K562 (cell line): ENCODE results near the gene RETN. TPM values are rescaled to one million over a fixed set of nuclear protein-coding genes. Genes with fewer than 3 reads are reported as not detected.

Experiments used
- EHMT2 ChIP-seq: fragments of 450-650 bp; IDR thresholded peaks from 2 replicates; pipeline ENCODE4 v1.6.1; 2018; ENCODE audit warnings: antibody characterized with exemption
- EP300 ChIP-seq: IDR thresholded peaks from 2 replicates; pipeline ENCODE4 v1.6.1; 2012; ENCODE audit warnings: low read length, improper control_type of control experiment
- GABPB2 ChIP-seq: fragments of 250-450 bp; sonication (Bioruptor Pico); conservative IDR thresholded peaks from 2 replicates; pipeline ENCODE4 v1.5.1; 2021; ENCODE audit warnings: mild to moderate bottlenecking
- MBD1 ChIP-seq: fragments of 250-450 bp; sonication (Bioruptor Pico); IDR thresholded peaks from 2 replicates; pipeline ENCODE4 v1.8.0; 2022; ENCODE audit warnings: inconsistent platforms
- NFIX ChIP-seq: fragments of 250-450 bp; sonication (Bioruptor Pico); IDR thresholded peaks from 2 replicates; pipeline ENCODE4 v1.4.0; 2020; ENCODE audit warnings: low read depth, mild to moderate bottlenecking, moderate library complexity
- PTBP1 ChIP-seq: fragments of 200-400 bp; formaldehyde crosslinking; IDR thresholded peaks from 2 replicates; pipeline ENCODE4 v1.6.1; 2017; ENCODE audit warnings: low read depth, low read length
- RBM39 ChIP-seq: fragments of 200-400 bp; formaldehyde crosslinking; optimal IDR thresholded peaks from 2 replicates; pipeline ENCODE3; 2018; ENCODE audit warnings: low read depth, low read length
- SREBF1 ChIP-seq: fragments of 150-350 bp; IDR thresholded peaks from 2 replicates; pipeline ENCODE4 v1.6.1; 2014; ENCODE audit warnings: antibody characterized with exemption, low read depth, low read length, borderline replicate concordance
- TAL1 ChIP-seq: fragments of 450-650 bp; IDR thresholded peaks from 2 replicates; pipeline ENCODE4 v1.6.1; 2016; ENCODE audit warnings: mild to moderate bottlenecking
- TOE1 ChIP-seq, 2 experiments: fragments of 450-650 bp in 1 of 2; sonication (generic) in 1 of 2; formaldehyde crosslinking in 1 of 2; IDR thresholded peaks; 2 replicates each; pipeline versions ENCODE4 v1.7.1 to v1.8.0; 2016 to 2022; ENCODE audit warnings: borderline replicate concordance in 2 of 2, mild to moderate bottlenecking in 2 of 2, antibody characterized with exemption in 1 of 2, inconsistent platforms in 1 of 2, low read depth in 1 of 2, missing genetic modification reagents in 1 of 2, moderate library complexity in 1 of 2
- ZNF175 ChIP-seq: fragments of 200-800 bp; sonication (Bioruptor generic); IDR thresholded peaks from 2 replicates; pipeline ENCODE4 v1.6.1; 2016; ENCODE audit warnings: low read depth, mild to moderate bottlenecking, missing genetic modification characterization, missing compliant biosample characterization
- ZNF398 ChIP-seq: fragments of 250-450 bp; sonication (Bioruptor Pico); IDR thresholded peaks from 2 replicates; pipeline ENCODE4 v1.8.0; 2021; ENCODE audit warnings: moderate library complexity, mild to moderate bottlenecking, inconsistent platforms
- polyA plus RNA-seq, 8 experiments: library from polyadenylated mRNA; depleted of rRNA in 4 of 8; stranded (reverse) in 5 of 8; unstranded in 3 of 8; fragments of >200 nt; fragmentation: Nextera tagmentation in 2 of 8; fragmentation: Illumina TruSeq in 1 of 8; extraction: Ambion mirVana in 2 of 8; extraction: Trizol in 1 of 8; gene quantifications; 2 replicates each; pipeline versions ENCODE4 v1.2.1 to v1.2.3, GENCODE V29; 2011 to 2014; ENCODE audit warnings: inconsistent platforms in 1 of 8, missing spikeins in 1 of 8
- total RNA-seq, 7 experiments: library from RNA; depleted of rRNA in 6 of 7; stranded (reverse); fragments of >200 nt in 6 of 7; fragmentation: Illumina TruSeq in 2 of 7; extraction: Trizol in 2 of 7; gene quantifications; 2 replicates each; pipeline versions ENCODE4 v1.2.1 to v1.2.3, GENCODE V29; 2011 to 2021; ENCODE audit warnings: low replicate concordance in 1 of 7
- TF ChIP-seq, protein P1 (sequence below): fragments of 450-650 bp; IDR thresholded peaks from 2 replicates; pipeline ENCODE4 v1.7.1; 2018; ENCODE audit warnings: mild to moderate bottlenecking, low read depth; ENCODE audit not compliant: partially characterized antibody

Gene RETN
- total and polyA plus RNA-seq, 9 of the 15 experiments (the other 6 are each of a cell fraction or from before 2014, with no cell fraction given), result not detected

DNA sequence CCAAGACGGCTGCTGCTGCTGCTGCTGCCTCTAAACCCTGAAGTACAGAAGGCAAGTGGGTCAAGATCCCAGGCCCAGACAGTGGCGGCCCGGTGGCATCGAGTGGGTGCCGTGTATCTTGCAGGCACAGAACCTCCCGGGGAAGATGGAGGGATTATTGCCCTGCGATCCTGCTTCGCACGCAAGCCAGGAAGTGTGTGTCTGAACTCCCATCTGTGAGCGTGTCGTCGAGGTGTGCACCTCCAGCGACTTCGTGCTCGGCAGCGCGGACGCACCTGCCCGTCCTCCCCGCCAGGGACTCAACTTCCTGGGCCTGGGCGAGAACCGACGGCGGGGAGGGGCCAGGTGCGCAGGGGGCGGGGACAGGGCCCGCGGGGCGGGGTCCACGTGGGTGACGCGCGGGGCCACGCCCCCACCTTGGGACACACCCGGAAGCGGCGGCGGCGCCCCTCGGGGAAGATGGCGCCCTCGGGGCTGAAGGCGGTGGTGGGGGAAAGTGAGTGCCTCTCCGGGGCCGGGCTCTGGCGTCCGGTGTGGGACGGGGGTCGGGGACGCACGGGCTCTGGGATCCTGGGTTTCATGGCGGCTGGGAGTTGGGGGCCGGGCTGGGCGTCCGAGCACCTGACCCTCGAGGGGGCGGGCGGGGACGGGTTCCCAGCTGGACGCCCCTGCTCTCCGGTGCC lies 32.0 kb upstream of the RETN start, which contains the start of gene STXBP2 (continued):
- TF ChIP-seq TOE1 (IDR thresholded peaks at IDR 0.05; ENCODE audit: borderline replicate concordance) (no peak), TOE1 (CRISPR knock-in tag; IDR thresholded peaks at IDR 0.05; ENCODE audit: borderline replicate concordance, low read depth) (no peak), ZNF175 (CRISPR knock-in tag) (no peak), EP300 (no peak), MBD1 (CRISPR knock-in tag) (no peak), EHMT2 (no peak), GABPB2 (CRISPR knock-in tag) (no peak), PTBP1 (no peak), ZNF398 (CRISPR knock-in tag) (no peak), SREBF1 (no peak), TAL1 (no peak), NFIX (CRISPR knock-in tag) (no peak), RBM39 (no peak)
- TF ChIP-seq, protein P1, sequence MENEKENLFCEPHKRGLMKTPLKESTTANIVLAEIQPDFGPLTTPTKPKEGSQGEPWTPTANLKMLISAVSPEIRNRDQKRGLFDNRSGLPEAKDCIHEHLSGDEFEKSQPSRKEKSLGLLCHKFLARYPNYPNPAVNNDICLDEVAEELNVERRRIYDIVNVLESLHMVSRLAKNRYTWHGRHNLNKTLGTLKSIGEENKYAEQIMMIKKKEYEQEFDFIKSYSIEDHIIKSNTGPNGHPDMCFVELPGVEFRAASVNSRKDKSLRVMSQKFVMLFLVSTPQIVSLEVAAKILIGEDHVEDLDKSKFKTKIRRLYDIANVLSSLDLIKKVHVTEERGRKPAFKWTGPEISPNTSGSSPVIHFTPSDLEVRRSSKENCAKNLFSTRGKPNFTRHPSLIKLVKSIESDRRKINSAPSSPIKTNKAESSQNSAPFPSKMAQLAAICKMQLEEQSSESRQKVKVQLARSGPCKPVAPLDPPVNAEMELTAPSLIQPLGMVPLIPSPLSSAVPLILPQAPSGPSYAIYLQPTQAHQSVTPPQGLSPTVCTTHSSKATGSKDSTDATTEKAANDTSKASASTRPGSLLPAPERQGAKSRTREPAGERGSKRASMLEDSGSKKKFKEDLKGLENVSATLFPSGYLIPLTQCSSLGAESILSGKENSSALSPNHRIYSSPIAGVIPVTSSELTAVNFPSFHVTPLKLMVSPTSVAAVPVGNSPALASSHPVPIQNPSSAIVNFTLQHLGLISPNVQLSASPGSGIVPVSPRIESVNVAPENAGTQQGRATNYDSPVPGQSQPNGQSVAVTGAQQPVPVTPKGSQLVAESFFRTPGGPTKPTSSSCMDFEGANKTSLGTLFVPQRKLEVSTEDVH, result no peak
